ENCODE measurements around the gene CDC26. TPM values are rescaled to one million over a fixed set of nuclear protein-coding genes. Genes with fewer than 3 reads are reported as not detected.

The CDC26 gene
- total and polyA plus RNA-seq, 2 experiments from 2014 or later: 29.7 to 60.7 TPM

GRCh38 chr9:113221003-113221799 is 54.2 kb downstream of the CDC26 start, which contains the start of the genes FKBP15 and SLC31A1:
FKBP15 (minus strand) TSS chr9:113221277; CDS start chr9:113221243, 34 bp downstream.
SLC31A1 (plus strand) TSS chr9:113221544; CDS start chr9:113256149, 34,605 bp downstream.
- no peak for TF ChIP-seq CTCF (IDR thresholded peaks at IDR 0.05; ENCODE audit: low read depth, low read length)
- H3K4me3 ChIP-seq: peak within 1 kb of the TSS; percentile 52
- peak within 1 kb of the TSS; percentile 77 for H3K27ac ChIP-seq

DNA sequence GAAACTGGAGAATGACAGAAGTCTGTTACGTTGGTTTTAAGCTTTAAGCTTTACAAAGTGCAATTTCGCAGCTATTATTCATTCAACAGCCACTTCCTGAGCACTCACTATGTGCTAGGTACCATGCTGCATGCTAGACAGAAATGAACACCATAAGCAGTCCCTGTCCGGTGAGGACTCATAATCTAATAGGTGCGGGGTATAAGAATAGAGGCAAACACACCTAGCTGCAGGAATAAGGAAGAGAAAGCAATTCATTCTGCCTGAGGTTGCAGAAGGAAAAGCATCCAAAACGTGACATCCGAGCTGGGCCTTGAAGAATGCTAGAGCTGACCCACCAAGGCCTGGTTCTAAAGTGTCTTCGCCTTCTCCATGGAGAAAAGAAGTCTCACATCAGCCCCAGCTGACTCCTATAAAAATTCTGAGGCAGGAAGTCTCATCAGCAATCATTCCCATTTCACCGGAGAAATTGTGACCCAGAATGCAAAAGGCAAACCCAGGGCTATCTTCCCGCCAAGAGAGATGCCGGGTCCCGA is 54.8 kb downstream of the CDC26 start:
- H3K4me3 ChIP-seq: peak overlapping the region; percentile 51
- H3K4me1 ChIP-seq (ENCODE audit: low read depth): peaks cover 26% of the 10 kb centered on the region
- no peaks in the 10 kb centered on the region for H3K27me3 ChIP-seq
- H3K27ac ChIP-seq: peak overlapping the region; percentile 77
- TF ChIP-seq CTCF (IDR thresholded peaks at IDR 0.05; ENCODE audit: low read depth, low read length): no peak
- peak in 1 of 2 donors; percentile 8 for DNase-seq (ENCODE audit: low read depth in 1 of 2, low spot score in 1 of 2)
- H3K36me3 ChIP-seq: no peaks in the 10 kb centered on the region
- H3K9me3 ChIP-seq (ENCODE audit: low read depth): no peaks in the 10 kb centered on the region

More at GRCh38 chr9:113221003-113221799, 54.2 kb downstream of the CDC26 start, which contains the start of the genes FKBP15 and SLC31A1:
- H3K4me1 ChIP-seq (ENCODE audit: low read depth): peaks cover 26% of the 10 kb centered on the region
- no peaks in the 10 kb centered on the region for H3K36me3 ChIP-seq
- H3K9me3 ChIP-seq (ENCODE audit: low read depth): no peaks in the 10 kb centered on the region
- H3K27me3 ChIP-seq: no peaks in the 10 kb centered on the region
- peak; percentile 98 to 99 for DNase-seq (ENCODE audit: low read depth in 1 of 2, low spot score in 1 of 2)

DNA sequence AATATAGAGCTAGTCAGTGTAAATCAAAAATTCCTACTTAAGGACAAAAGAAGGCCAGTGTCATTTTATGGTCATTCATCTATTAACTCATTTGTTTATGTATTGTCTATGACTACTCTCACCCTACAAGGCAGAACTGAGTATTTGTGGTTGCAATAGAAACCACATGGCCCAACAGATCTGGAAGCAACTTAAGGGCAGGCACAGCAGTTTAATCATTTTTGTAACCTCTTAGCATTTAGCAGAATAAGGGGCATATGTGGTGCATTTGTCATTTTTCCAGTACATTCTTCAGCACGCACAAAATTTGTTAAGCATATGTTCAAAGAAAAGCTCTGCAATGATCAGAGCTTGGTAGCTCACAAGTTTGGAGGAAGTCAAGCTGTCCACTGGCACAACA is 55.4 kb downstream of the CDC26 start:
- Histone ChIP-seq H3K4me3 (peak overlapping the region; percentile 51), H3K27ac (no peak overlapping the region), H3K4me1 (ENCODE audit: low read depth) (peaks cover 26% of the 10 kb centered on the region), H3K27me3 (no peaks in the 10 kb centered on the region), H3K9me3 (ENCODE audit: low read depth) (no peaks in the 10 kb centered on the region), H3K36me3 (no peaks in the 10 kb centered on the region)
- DNase-seq (ENCODE audit: low read depth in 1 of 2, low spot score in 1 of 2): peak in 1 of 2 donors; percentile 29
- no peak for TF ChIP-seq CTCF (IDR thresholded peaks at IDR 0.05; ENCODE audit: low read depth, low read length)

- no peak for TF ChIP-seq CTCF (IDR thresholded peaks at IDR 0.05; ENCODE audit: low read depth, low read length)
- peaks cover 26% of the 10 kb centered on the region for H3K4me1 ChIP-seq (ENCODE audit: low read depth)
- no peak overlapping the region for H3K4me3 ChIP-seq
- H3K27ac ChIP-seq: no peak overlapping the region
- H3K27me3 ChIP-seq: no peaks in the 10 kb centered on the region
- H3K36me3 ChIP-seq: no peaks in the 10 kb centered on the region
- H3K9me3 ChIP-seq (ENCODE audit: low read depth): no peaks in the 10 kb centered on the region
- DNase-seq (ENCODE audit: low read depth in 1 of 2, low spot score in 1 of 2): no peak
Observed at GRCh38 chr9:113219186-113219936, 56.0 kb downstream of the CDC26 start.

Other genes starting within 250 kb of the CDC26 start
- gene ZFP37, start 218.8 kb downstream of the CDC26 start, total RNA-seq: 2.2 and 3.8 TPM in 2 replicates
- 2.2 and 3.2 TPM in 2 replicates for gene ZFP37, start 218.8 kb downstream of the CDC26 start, polyA plus RNA-seq
- 2.7 and 4.6 TPM in 2 replicates for gene SLC31A2, start 124.6 kb downstream of the CDC26 start, total RNA-seq
- 2.9 and 4.1 TPM in 2 replicates for gene SLC31A2, start 124.6 kb downstream of the CDC26 start, polyA plus RNA-seq
- 17.6 and 20.6 TPM in 2 replicates for gene FKBP15, start 54.3 kb downstream of the CDC26 start, total RNA-seq
- gene FKBP15, start 54.3 kb downstream of the CDC26 start, polyA plus RNA-seq: 10.9 and 15.7 TPM in 2 replicates
- 19.7 and 26.6 TPM in 2 replicates for gene SLC31A1, start 54.0 kb downstream of the CDC26 start, total RNA-seq
- gene SLC31A1, start 54.0 kb downstream of the CDC26 start, polyA plus RNA-seq: 27.8 and 32.6 TPM in 2 replicates
- 20.6 and 21.1 TPM in 2 replicates for gene PRPF4, start 86 bp upstream of the CDC26 start, total RNA-seq
- gene PRPF4, start 86 bp upstream of the CDC26 start, polyA plus RNA-seq: 26.7 and 30.6 TPM in 2 replicates
- gene RNF183, start 27.8 kb upstream of the CDC26 start, total RNA-seq: 0.06 and 0.53 TPM in 2 replicates
- gene RNF183, start 27.8 kb upstream of the CDC26 start, polyA plus RNA-seq: 0.40 and 0.49 TPM in 2 replicates
- 2.2 and 4.1 TPM in 2 replicates for gene WDR31, start 64.7 kb upstream of the CDC26 start, total RNA-seq
- gene WDR31, start 64.7 kb upstream of the CDC26 start, polyA plus RNA-seq: 5.4 and 8.8 TPM in 2 replicates
- 0.32 and 1.2 TPM in 2 replicates for gene BSPRY, start 74.0 kb upstream of the CDC26 start, total RNA-seq
- gene BSPRY, start 74.0 kb upstream of the CDC26 start, polyA plus RNA-seq: 0.93 and 2.1 TPM in 2 replicates
- 44.6 and 45.5 TPM in 2 replicates for gene HDHD3, start 101.4 kb upstream of the CDC26 start, total RNA-seq
- 28.4 and 32.1 TPM in 2 replicates for gene HDHD3, start 101.4 kb upstream of the CDC26 start, polyA plus RNA-seq
- gene ALAD, start 125.7 kb upstream of the CDC26 start, total RNA-seq: 16.6 and 19.1 TPM in 2 replicates
- gene ALAD, start 125.7 kb upstream of the CDC26 start, polyA plus RNA-seq: 17.3 and 20.3 TPM in 2 replicates
- gene POLE3, start 135.1 kb upstream of the CDC26 start, total RNA-seq: 36.5 TPM in 2 replicates
- 45.5 and 54.0 TPM in 2 replicates for gene POLE3, start 135.1 kb upstream of the CDC26 start, polyA plus RNA-seq
- 0.42 and 2.3 TPM in 2 replicates for gene C9orf43, start 135.2 kb upstream of the CDC26 start, total RNA-seq
- 1.4 TPM in 1 of 2 replicates, not detected in the other for gene C9orf43, start 135.2 kb upstream of the CDC26 start, polyA plus RNA-seq
- 102 and 126 TPM in 2 replicates for gene RGS3, start 188.2 kb upstream of the CDC26 start, total RNA-seq
- 94.7 and 94.9 TPM in 2 replicates for gene RGS3, start 188.2 kb upstream of the CDC26 start, polyA plus RNA-seq

Measured in cardiac muscle cell (in vitro differentiated cells and primary cell).